H4 (cell line): ENCODE measurements around the gene ABHD17B. TPM values are rescaled to one million over a fixed set of nuclear protein-coding genes. Genes with fewer than 3 reads are reported as not detected.
"Not testable (repeated sequence)": the region's sequence is repeated elsewhere in the genome, so short reads cannot be mapped to it uniquely, and the experiment has no call there.

ENCODE experiments used
- DNase-seq: peaks from one replicate; pipeline ENCODE4 v3.0.0-alpha.2; 2015; ENCODE audit warnings: low spot score
- total RNA-seq: library from RNA; depleted of rRNA; stranded (reverse); fragments of >200 nt; shearing (Covaris generic); gene quantifications from 2 replicates; pipeline ENCODE4 v1.2.3, GENCODE V29; 2014; rRNA removed

ABHD17B gene
- total RNA-seq = 32.3 and 35.7 TPM in 2 replicates

DNA sequence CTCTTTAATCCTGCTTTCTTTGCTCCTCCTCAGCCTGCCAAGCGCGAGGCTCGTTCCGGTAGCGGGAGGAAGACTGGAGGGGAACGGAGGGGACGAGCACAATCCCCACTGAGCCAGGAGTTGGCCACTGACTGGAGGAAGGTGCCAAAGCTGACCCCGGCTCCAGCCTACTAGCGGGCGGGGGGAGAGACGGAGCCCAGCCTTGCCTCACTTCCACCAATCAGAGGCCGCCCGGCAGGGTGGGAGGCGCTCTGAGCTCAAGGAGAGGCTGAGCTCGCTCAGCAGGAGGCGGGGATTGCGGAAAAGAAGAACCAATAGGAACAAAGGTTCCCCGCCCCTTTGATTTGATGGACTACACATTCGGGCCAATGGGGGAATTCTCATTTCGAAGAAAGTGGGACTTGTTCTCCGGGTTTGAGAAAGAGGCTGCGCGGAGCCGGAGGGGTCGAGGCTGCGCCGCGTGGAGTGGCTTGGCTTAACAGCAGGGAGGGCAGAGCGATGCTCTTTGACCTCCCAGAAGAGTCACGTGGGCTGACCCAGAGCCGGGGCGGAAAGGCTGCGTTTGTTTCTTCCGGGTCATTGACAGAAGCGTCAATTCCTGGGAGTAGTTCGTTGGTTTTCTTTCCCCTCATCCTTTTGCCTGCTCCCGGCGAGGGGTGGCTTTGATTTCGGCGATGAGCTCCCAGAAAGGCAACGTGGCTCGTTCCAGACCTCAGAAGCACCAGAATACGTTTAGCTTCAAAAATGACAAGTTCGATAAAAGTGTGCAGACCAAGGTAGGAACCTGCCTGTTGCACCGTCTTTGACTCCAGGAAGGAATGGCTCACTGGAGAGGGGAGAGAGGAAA lies at the start of gene ABHD17B, which contains the start of gene C9orf85:
Gene ABHD17B, minus strand, starts transcription at position 133 of the 847 bp plus-strand sequence. CDS start 36,113 bp downstream, outside the sequence.
Gene C9orf85, plus strand, starts transcription at position 579 of the 847 bp plus-strand sequence. Its CDS starts 96 bp downstream, at position 675.
- DNase-seq = peak; percentile 99

DNA sequence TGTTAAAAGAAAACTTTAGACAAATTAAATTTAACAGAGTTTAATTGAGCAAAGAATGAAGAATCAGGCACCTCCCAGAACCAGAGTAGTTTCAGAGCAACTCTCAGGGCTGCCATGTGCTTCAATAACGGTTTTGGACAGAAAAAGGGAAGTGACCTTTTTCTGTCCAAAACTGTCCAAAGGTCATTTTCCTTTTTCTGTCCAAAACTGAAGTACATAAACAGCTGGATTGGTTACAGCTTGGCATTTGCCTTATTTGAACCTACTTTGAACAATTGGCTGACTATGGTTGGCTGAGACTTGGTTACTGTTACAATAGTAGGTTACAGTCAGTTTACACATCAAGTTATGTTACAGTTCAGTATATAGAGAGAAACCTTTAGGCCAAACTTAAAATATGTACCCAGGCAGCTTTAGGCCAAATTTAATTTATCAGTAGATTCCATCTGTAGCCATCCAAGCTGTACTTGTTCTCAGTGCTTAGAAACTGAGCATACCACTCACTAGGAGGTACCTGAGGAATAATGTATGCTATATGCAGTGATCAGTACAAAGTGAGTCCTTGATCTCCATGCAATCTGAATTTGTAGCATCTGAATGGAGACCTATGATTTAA lies 44.4 kb upstream of the ABHD17B start:
- no peak for DNase-seq

DNA sequence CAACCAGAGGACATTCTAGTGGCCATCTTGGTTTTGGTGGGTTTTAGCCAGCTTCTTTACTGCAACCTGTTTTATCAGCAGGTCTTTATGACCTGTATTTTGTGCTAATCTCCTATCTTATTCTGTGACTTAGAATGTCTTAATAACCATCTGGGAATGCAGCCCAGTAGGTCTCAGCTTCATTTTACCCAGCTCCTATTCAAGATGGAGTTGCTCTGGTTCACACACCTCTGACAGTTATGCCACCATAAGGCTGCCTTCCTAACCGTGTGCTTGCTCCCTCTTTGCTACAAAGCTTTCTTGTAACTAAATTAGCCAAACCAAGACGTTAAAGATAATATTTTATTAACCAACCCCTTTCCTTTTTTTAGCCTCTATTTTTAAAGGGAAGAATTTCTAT lies 43.7 kb upstream of the ABHD17B start:
- DNase-seq = not testable (repeated sequence)

DNA sequence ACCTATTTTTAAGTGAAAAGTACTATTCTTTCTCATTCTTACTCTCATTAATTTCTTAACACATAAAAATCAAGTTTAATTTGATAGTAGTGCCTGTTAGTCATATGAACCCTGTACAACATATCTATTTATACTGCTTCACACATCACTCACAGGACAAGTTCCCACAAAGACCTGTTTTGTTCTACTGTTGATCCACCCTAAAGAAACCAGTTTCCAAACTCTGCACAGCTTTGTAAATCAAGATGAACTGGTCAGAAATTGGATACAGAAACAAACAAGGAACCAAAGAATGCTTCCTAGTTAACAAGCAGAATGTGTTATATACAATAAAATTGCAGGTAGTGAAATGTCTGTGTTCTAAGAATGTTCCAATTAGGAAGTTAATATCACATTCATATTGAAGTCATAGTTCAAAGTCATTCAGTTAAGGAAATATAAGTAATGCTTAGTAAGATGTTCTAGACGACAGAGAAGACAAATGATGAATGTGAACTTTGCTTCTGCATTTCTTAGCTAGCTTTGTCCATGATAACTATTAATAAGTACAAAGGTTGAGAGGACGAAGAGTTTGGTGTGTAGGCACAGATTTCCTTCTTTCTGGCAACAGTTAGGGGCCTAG lies 33.9 kb upstream of the ABHD17B start:
- no peak for DNase-seq

DNA sequence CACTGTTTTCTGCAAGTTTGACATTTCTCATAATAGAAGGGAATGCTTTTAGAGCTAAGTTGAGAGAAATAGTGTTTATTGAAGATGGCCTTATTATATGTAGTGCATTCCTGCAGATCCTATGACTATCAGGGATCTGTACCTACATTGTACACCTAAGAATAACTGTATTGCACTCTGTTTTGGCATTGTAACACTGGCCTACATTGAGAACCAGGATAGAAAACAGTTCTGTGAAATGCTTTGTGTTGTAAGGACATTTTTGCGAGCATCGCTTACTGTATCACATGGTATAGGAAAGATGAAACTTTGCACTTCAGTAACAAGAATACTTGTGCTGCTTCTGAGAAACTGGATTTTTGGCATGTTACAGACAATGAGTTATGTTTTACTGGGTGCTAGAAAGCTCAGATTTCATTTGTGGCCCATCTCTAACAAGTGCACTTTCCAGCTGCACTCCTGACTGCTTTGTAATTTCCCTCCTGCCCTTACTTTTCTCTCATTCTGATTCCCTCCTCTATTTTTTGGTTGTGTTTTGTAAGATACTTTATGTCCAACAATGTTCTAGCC lies 31.1 kb upstream of the ABHD17B start:
- no peak for DNase-seq

DNA sequence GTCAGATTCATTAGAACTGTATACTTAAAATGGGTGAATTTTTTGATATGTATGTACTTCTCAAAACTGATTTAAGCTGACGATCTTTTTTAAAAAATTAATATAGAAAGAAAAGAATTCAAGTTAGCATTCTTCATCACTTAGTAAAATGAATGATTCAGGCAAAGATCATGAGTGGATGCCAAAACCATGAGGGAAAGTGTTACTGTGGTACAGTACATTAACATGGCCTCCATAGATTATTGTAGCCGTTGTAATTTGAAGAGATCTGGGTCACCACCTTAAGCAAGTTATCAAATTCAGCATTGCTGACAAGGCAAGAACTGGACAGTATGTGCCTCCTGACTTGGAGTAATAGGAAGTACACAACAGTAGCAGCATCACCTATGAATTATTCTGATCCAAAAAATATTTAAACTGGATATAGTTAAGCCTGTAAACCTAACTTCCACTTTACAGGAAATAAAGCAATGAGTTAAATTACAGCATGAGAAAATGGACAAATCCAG lies 30.1 kb upstream of the ABHD17B start:
- no peak for DNase-seq

DNA sequence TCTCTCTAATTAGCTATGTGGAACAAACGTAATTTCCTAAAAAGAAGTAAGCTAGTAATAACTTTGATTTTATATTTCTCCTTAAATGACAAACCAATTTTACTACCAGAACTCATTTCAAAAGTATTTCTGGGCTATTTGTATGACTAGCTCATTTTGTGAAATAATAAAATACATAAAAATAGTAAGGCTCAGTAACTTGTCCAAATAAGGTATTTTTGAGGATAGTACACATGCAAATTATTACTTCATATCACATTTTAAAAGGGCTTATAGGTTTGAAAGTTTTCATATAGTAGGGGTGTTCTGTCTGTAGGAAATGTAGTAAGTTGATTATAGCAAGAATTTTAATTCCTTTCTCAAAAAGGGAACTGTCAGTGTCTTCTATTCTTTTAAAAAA lies 26.9 kb upstream of the ABHD17B start:
- DNase-seq = no peak

DNA sequence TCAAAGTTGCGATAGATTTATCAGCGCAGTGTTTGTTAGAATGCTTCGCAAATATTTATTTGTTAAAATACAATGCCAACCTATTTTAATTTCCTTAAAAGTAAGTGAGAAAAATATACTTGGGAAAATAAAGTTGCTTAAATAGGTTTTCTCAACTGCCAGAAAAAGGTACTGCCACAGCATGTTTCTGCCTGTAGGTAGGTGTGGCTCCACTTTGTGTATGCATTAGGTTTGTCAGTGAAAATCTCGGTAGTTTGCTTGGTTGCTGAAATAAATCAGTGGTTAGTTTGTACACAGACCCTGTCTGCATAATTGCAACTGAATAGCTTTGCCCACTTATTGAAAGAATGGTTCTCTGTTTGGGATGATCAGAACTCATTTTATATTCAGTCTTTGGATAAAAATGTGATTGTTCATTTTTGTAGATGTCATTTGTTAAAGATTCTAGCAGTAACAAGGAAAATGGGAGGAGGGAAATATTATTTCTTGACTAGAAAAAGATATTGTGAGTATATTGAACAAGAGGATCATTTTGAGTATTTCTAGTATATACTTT lies 26.2 kb upstream of the ABHD17B start:
- no peak for DNase-seq

DNA sequence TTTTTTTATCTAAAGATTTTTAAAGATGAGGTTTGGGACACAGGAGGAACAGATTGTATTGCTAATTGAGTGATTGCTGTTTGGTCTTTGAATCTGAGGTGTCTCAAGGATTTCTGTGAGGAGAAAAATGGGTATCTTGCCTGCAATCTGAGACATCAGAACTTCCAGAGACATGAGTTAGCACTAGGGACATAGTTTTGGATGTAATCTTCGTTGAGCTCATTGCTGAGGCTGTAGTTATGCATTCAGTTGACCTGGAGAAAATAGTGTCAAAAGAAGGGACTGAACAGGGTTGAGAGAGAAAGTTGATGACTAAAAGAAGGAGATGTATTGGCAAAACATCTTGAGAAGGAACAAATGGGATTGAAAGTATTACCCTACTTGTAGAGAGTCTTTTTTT lies 25.1 kb upstream of the ABHD17B start:
- DNase-seq = no peak

DNA sequence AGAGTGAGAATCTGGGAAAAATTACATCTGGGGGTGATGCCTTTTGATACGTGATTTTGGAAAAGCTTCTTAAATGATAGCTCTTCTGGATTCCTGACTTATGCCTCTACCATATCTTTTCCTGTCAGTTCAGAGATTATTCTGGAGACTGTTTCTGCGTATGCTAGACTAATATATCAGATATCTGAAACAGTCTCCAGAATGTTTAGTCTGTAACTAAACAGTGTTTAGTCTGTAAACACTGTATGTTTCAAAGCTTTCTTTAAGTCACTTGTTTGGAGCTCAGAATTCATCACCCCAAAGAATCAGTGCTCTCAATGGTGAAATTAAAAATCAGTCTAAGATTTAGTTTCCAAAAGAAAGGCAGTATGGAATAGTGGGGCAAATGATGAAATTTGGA lies 20.2 kb upstream of the ABHD17B start:
- no peak for DNase-seq

DNA sequence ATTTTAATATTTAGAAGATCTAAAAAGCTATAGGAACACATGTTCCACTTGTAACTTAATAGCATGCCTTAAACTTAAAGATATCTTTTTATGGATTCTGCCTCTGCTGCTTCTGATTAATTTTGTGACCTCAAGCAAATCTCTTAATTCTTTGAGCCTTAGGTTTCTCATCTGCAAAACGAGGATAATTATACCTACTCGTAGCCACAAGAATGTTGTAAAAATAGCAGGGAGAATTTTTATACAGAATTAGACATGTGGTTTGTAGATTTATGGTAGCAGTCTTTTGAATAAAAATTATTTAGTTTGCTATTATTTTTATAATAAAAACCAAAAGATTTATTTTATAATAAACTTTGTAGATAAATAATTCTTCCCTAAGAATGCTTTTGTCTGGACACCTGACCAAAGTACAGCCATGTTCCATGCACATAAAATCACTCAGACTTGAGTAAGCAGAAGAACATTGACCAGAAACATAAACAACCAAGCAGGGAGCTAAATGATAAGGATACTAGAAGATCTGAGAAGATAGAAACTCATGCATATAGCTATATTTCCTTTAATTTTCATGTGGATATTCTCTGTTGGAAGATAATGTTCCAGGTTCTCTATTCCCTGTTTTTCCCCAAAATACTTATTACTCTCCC lies 18.9 kb upstream of the ABHD17B start:
- DNase-seq = peak; percentile 36

DNA sequence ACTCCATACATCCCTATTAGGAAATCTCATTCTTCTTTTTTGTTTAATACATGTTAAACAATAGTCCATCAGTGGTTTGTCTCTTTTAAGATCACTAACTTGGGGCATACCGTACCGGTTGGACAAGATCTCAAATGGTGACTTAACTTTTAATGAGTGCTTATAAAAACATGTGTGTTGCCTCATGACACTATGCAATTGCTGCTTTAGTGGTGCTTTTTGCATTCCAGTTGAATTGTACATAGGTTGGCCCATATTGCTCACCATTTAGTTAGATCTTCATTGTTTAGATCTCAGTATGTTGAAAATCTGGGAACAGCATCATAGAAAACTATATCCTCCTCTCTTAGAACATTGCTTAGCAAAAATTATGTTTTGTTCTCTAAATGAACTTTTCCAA lies 18.2 kb upstream of the ABHD17B start:
- no peak for DNase-seq

DNA sequence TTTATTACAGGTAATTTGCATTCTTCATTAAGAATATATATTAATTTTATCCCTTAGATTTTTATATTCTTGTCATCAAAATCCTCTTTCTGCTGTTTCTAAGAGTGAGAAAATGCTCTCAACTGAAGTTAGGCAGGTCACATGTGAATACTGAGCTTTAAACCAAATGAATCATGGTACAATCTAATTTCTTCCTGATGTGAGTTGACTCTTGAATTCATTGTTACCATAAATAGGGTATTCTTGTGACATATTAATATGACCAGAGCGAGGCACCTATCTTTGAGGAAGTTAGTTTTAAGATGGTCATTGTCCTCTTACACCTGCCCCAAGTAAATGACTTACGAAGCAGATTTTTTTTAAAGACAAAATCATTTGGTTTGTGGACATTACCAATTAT lies 17.8 kb upstream of the ABHD17B start:
- no peak for DNase-seq

DNA sequence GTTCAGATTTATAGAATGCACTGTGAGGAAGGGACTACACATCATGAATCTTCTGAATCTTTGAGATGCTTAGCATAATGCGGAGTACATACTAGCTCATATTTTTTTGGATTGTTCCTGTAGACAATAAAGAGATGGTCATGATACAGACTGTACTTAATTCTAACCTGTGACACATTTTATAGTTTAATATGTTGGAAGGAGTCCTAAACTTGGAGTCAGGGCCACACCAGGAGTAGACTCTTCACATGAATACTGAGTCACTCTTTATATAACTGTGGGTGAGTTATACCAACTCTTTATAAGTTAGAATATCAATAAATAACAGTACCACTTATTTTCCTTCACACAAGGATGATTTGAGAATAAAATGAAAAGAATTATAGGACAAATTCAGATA lies 17.4 kb upstream of the ABHD17B start:
- DNase-seq = no peak

DNA sequence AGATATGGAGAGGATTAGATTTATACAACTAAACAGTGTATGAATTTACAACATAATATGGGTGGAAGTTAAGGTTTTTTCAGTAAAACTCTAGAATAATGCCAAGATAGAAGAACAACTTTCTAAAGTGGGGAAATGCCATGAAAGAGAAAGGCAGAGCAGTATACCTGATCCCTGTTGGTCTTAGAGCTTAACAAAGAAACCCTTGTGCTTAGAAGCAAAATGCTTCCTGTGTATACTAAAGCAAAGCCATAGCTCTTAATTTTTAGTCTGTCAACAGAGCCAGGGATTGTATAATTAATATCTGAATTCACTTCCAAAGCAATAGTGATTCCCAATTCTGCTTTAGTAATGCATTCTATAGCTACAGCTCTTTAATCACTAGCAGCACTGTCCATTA lies 14.8 kb upstream of the ABHD17B start:
- DNase-seq = no peak

DNA sequence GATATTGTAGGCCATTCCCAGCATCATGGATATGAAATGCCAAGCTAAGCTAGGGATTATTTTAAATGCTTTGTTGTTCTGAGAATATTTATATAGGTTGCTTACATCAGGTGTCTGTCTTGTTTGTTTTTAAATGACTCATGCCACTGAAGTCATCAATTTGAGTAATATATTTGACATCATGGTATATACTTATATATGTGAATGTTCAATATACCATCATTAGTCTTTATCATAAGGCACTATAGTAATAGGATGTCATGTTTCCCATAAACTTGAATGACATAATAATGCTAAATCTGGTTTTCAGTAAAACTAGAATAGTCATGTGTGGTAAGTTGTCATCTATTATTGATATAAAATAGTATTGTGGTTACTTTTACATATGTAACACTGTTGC lies 13.6 kb upstream of the ABHD17B start:
- no peak for DNase-seq

DNA sequence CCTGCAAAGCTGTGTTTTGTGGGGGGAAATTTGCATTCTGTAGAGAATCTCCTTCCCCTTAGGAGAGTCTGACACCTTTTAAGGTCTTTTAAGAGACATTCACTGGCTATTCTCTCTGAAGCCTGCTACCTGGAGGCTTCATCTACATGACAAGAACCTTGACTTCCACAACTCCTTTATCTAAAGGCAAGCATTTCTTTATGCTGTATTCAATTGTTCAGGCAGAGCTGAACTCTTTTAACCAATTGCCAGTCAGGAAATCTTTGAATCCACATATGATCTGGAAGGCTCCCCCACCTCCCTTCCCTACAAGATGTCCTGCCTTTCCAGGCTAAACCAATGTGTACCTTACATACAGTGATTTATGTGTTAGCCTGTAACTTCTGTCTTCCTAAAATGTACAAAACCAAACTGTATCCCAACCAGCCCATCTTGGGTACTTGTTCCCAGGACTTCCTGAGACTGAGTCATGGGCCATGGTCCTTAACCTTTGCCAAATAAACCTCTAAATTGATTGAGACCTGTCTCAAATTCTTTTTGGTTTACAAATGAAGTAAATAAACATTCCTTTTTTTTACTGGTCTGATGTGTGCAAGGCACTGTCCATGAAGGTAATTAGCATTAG lies 10.3 kb upstream of the ABHD17B start:
- DNase-seq = no peak

DNA sequence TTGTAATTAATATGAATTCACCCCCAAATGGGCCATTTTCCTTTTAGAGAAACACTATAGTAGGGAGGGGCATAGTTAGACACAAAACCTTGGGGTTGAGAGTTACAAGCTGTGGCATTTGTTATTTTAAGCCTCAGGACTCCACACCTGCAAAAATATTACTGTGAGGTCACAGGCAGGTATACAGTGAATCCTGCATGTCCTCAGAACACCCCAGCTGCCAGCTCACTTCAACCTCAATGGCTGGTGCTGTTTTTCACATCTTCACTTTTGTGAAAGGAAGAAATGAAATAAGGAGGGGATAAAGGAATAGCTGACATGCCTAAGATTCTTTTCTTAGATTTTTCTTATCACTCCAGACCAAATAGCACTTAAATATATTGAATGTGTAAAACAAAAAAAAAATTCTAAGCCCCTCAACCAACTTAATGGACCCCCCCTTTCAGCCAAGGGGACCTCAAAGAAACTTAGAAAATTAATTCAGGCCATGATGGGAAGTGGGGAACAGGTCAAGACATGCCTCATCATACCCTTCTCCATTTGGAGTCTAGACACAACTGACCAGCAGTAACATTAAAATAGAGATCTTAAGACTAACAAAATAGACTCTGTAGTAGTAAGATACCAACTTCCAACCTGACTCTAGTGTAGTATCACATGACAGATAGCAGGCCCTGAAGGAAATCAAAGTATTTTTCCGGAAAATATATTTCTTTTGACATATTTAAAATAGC lies 9.6 kb upstream of the ABHD17B start:
- DNase-seq = no peak

DNA sequence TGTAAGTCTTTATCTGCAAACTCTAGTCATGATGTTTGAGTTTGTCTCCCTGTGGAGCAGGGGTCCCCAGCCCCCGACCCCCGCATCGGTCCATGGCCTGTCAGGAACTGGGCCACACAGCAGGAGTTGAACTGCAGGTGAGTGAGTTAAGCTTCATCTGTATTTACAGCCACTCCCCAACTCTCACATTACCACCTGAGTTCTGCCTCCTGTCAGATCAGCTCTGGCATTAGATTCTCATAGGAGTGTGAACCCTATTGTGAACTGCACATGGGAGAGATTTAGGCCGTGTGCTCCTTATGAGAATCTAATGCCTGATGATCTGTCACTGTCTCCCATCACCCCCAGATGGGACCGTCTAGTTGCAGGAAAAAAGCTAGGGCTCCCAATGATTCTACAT lies 7.4 kb upstream of the ABHD17B start:
- DNase-seq = no peak
